AG20443 (cell line): ENCODE results near the gene CYP11A1.
"Not testable (repeated sequence)": the region's sequence is repeated elsewhere in the genome, so short reads cannot be mapped to it uniquely, and the experiment has no call there.

Experiments
- DNase-seq: peaks from one replicate; pipeline ENCODE4 v3.0.0; 2012; ENCODE audit warnings: low spot score, mixed read lengths

Gene CYP11A1

DNA sequence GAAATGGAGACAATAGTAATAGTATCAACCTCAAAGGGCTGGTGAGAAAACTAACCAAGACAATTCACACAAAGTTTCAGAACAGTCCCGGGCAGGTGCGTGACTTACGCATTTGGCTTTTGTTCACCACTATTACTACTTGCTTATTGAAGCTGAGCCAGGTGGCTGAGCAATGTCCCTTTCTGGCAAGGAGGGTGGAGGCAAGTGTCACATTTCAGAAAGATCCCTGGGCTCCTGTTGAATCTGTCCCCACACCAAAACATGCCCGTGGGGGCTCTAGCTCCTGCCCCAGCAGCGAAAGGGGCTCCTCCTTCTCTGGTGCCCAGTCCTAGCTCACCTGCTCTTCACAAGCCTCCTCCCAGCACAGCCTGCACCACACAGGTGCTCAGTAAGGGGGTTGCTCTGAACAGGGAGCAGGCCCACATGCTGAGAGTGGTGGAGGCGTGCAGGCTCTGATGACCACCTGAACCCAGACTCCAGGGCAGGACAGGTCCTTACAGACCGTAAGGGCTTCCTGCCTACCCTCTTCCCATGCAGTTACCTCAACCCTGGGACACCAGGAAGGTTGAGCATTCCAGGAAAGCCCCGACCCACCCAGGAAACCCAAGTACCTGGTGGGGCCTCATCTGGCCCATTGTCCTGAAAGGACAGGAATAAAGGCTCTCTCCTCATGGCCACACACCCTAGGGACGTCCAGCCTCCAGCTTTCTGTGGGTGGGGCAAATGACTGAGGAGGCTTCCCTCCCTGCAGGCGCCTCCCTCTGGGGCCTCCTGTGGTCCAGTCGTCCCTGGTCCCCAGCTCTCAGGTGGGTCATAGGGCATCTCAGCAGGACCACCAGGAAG is 33.7 kb upstream of the CYP11A1 start:
- DNase-seq, result no peak

DNA sequence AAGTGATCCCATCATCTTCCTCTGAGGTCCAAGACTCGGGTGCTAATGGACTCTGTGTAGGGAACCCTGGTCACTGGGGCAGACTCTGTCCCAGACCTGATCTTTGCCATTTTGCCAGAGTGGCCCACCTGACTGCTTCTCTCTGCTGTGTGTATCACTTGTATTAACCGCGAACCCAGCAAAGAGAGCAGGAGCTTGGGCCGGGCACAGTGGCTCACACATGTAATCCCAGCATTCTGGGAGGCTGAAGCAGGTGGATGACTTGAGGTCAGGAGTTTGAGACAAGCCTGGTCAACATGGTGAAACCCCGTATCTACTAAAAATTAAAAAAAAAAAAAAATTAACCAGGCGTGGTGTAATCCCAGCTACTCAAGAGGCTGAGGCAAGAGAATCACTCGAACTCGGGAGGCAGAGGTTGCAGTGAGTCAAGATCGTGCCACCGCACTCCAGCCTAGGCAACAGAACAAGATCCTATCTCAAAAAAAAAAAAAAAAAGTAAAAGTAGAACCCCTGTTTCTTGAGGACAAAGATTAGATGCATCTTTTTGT is 32.9 kb upstream of the CYP11A1 start:
- DNase-seq, result no peak

DNA sequence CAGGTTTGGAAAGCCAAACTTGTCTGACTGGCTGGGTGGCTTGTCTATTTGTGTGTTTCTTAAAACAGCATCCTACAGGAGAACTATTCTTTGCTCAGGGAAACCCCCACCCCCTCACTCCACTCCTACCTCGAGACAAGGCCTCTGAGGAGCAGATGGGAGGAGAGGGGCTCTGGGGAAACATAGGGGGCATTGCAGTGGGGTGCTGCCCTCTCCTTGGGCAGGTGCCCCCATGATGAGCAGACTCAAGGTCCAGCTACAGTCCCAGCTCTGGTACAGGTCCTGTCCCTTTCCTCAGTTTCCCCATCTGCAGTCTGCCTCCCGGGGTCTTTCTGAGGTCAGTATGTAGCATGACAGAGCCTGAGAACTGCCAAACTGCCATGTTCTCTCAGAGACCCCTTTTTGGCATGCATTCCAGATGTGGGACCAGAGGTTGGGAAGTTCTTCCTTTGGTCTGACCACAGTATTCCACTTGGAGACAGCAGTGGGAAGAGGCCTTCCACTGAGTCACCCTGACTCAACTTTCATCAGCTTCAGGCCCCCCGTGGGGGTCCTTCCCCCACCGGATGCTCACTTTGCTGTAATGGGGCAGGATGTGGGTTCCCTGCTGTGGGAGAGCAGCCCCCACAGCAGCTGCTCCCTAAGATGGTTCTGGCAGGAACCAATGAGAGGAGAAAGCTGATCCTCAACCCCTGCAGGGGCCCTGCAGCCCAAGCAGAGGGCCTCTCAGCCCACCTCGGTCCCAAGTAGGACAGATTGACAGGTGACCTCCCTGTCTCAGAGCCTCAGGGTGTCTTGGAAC is 32.3 kb upstream of the CYP11A1 start:
- peak; percentile 33 for DNase-seq

DNA sequence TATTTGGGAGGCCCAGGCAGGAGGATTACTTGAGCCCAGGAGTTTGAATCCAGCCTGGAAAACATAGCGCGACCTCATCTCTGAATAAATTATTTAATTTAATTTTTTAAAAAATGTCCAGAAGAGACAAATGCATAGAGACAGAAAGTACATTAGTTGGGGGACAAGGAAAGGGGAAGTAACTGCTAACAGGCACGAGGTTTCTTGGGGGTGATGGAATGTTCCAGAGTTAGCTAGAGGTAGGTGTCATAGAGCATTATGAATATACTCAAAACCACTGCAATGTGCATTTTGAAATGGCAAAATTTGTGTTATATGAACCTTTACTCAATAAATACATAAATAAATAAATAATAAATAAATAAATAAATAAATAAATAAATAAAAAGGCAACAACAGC is 31.7 kb upstream of the CYP11A1 start:
- DNase-seq, result no peak

DNA sequence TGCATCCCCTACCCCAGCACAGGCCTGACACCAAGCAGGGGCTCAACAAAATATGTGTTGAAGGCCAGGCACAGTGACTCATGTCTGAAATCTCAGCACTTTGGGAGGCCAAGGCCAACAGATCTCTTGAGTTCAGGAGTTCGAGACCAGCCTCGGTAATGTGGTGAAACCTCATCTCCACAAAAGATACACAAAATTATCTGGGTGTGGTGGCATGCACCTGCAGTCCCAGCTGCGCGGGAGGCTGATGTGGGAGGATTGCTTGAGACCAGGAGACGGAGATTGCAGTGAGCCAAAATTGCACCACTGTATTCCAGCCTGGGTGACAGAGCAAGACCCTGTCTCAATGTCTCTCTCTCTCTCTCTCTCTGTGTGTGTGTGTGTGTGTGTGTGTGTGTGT is 30.7 kb upstream of the CYP11A1 start:
- no peak for DNase-seq

DNA sequence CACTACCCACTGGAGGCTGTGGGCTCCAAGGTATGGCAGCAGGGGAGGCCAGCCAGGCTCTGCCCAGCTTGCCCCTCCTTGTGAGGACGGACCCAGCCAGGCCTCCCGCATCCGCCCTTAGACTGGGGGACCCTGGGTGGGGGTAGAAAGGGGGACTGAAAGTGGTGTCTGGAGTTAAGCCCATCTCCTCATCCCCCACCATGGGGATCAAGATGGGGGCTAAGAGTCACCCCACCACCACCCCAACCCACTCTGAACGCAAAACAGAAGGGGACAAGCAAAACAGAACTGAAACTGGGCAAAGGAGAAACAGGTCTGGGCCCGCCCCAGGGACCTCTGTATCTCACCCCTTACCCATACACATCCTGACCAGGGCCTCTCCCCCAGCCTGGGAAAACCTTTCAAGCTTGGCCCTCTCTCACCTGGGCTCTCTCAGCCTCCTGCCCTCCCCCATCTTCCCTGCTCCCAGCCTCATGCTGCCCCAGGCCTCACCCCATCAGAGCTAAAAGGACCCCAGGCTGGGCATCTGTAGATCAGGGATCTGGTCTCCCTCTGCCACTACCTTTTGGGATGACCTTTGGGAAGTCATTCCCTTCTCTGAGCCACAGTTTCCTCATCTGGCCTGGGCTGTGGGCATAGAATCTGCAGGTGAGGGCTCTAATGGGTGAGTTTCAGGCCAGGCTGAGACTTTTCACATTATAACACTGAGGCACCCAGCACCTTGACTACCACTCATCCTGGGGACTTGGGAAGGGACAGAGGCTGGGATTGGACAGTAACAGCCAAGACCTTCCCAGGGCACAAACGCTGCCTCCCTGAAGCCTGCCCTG is 30.0 kb upstream of the CYP11A1 start:
- DNase-seq, result no peak

DNA sequence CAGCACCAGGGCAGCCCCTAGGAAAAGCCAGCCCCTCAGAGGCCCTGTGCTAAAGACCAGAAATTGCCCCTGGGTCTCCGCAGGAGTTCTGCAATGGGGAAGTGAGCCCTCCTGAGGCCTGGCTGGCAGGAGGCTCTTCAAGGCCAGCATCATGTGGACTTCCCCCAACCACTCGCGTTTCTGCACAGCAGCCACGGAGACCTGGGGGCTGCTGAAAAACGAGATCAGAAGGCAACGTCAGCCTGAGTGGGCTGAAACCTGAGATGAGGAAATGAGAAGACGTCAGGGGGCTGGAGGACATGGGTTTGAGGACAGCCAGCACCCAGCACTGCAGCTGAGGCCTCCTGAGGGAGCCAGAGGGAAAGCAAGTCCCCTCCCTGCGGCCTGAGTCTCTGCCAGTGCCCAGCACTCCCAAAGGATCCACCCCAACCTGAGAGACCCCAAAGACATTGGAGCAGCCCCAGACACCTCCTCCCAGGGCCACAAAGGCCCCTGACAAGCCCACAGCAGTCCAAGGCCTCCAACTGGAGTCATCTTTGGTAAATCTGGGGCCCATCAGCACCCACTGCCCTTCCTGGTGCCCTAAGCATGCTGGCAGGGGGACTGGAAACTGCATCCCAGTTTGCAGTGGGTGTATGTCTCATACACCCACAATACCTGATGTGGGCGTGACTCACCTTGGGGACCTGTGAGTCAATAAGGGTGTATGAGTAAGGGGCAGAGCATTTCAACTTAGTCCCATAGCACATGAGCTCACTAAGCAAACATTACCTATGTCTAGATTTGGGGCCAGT is 29.2 kb upstream of the CYP11A1 start:
- no peak for DNase-seq

DNA sequence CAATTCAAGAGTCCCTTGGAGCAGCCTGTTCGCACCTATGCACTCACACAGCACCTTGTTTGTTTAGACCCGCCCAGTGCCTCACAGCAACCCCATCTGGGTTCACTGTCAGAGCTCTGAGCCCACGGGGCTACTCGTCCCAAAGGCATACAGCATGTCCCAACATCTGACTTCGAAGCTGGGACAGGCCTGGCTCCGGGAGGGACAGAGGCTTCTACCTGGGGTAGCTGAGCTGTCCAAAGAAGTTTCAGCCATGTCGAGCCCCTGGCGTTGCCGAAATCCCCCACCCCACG is 28.6 kb upstream of the CYP11A1 start:
- no peak for DNase-seq

DNA sequence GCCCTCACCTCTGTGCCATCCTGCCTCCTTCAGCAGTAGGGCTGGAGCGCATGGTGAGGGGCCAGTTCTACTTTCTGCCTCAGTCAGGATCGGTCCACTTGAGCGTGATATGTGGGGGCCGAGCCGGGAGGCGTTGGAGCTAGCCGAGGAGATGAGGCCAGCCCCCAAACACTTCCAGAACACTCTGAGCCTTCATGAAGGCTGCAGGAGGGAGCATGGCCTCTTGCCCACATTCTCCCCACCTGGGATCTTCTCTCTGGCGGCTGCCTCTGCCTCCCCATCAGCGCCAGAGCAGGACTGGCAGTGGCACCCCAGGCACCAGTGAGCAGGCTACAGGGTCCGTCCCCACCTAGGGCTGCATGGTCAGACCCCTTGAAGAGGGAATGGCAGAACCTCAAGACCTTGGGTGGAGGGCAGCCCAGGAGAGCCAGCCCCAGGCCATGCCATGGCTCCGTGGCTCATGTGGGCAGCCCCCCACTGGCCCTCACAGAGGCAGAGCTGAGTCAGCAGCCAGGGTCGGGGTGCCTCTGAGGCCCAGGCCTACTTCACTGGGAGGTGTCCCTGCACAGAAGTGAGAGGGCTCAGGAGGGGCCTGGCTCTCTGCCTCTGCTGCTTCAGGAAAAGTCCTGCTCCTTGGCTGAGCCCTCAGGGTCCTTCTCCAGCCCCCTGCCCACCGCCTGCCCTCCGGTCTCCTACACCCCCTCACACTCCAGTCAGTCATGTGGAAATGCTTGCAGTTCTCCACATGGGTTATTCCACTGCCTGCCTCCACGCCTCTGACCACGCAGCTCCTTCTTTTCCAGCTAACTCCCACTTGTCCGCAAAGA is 28.1 kb upstream of the CYP11A1 start:
- DNase-seq, result no peak

DNA sequence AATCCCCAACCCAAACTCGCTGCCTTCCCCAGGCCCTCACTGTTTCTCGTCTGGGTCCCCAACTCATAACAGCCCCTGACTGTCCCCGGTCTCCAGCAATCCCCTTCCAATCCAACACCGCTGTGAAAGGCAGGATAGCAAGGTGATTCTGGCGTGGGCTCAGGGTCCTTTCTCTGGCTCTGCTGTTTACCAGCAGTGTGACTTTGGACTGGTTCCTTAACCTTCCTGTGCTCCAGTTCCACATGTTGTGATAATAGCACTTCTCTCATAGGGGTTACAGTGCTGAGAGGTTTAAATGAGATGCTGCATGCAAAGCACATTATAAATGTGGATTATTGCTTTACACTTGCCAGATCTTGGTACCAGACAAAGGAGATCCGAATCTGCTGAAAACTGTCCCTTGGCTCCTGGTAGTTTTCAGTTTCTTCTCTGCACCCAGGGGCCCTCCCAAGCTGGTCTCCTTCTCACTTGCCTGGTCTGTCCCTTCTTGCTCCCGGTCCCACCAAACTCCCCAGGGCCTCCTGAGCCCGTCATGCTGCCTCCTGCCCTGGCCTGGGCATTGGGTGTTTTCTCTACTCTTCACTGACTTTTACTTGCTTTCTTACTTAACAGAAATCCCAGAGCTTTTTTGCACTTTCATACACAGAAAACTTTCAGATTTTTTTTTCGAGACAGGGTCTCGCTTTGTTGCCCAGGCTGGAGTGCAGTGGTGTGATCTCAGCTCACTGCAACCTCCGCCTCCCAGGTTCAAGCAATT is 26.8 kb upstream of the CYP11A1 start:
- DNase-seq, result no peak

DNA sequence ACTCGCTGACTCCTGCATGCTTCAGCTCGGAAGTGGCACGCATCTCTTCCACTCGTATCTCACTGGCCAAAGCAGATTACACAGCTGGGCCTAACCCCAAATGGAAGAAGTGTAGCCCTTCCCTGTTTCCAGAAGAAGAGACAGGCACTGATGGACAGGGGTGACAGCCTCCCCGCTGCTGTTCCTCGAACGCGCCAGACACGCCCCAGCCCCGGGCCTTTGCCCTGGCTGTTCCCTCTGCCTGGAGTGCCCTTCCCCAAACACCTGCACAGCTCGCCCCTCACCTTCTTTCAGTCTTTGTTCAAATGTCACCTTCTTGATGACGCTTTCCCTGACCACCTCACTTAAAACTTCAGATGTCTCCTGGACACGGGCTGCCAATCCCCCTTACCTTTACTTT is 26.0 kb upstream of the CYP11A1 start:
- DNase-seq, result no peak

DNA sequence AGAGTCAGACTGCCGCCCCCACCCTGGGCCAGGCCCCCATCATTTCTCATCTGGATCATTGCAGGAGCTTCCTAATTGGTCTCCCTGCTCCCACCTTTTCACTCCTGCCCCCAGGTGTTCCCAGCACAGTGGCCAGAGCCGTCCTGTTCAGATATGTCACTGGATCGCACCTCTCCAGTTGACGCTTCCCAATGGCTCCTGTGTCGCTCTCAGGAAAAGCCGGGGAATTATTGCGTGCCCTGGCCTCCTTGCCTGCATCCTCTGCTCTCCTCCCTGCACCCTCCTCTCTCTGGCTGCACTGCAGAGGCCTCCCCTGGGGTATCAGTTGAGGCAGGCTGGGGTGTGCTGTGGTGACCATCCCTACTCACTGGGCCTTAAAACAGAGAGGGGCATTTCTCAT is 25.5 kb upstream of the CYP11A1 start:
- no peak for DNase-seq

DNA sequence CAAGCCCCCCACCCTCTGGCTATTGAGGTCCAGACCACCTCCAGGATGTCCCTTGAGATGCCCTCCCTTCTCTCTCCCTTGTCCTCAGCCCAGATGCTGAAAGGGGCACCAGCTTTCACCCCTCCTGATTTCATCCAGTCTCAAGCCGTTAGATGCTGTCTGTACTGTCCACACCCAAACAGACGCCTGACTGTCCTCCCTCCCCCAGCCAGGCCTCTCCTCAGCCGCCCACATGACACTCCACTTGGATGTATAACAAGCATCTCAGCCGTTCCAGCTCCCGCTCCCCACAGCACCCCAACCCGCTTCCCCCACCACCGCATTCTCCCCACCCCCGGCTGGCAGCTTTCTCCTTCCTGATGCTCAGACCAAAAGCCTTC is 25.0 kb upstream of the CYP11A1 start:
- DNase-seq, result peak; percentile 82

DNA sequence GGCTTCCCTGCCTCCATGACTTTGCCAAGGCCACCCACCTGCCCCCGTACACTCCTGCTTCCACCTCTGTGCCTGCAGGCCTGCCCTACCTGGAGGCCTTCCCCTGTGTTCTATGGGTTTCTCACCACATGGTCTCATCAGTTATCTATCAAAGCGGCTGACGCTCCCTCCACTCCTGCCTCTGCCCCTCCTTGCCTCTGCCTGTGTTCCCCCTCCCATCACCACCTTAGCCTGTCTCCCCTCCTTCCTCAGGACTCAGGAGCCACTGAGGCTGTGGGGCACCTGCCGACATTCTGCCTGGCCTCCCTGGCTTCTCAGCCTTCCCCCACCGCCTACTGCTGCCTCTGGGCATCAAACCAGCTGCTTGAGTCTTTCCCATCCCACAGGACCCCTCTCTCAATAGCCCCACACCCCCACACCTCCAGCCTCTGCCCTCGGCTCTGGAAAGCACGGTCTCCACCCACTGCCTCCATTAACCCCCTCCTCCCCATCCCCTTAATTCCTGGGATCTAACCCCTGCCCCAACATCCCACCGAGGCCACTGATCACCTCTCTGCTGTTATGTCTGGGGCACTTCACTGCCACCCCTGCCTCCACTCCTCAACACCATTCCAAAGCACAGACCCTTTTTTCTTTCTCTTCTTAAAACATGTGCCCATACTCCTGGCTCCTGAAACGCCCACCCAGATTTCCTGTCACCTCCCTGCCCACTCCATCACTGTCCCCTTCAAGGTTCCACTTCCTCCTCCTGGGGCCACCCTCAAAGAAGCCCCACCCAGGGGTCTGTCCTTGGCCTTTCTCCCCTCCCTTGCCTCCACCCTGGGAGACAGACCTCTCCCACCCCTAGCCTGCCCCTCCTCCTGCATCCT is 24.4 kb upstream of the CYP11A1 start:
- DNase-seq, result no peak

DNA sequence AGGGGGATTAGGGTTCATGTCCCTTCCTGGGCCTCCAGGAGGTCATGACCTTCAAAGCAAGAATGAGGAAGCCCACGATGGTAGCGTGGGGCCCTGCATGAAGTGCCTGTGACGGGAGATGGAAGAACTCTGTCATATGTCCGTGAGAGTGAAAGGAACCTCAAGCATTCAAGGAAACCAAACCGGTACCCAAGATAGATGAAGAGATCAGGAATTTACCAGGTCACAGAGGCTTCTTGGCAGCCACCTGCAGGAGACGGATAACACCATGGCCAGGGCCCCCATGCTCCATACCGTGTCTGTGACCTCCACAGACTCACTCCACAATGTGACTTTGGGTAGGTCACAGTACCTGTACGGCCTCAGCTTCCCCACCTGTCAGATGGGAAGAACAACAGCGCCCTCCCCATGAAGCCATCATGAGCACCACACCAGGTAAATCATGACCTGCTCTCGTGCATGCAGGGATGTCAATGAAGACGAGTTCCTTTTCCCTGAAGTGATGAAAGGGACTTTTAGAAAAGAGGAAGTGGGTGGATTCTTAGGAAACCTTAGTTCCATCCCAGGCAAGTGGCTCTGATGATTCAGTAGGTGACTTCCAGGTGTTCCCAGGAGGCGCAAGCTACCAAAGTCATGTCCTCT is 23.3 kb upstream of the CYP11A1 start:
- no peak for DNase-seq

DNA sequence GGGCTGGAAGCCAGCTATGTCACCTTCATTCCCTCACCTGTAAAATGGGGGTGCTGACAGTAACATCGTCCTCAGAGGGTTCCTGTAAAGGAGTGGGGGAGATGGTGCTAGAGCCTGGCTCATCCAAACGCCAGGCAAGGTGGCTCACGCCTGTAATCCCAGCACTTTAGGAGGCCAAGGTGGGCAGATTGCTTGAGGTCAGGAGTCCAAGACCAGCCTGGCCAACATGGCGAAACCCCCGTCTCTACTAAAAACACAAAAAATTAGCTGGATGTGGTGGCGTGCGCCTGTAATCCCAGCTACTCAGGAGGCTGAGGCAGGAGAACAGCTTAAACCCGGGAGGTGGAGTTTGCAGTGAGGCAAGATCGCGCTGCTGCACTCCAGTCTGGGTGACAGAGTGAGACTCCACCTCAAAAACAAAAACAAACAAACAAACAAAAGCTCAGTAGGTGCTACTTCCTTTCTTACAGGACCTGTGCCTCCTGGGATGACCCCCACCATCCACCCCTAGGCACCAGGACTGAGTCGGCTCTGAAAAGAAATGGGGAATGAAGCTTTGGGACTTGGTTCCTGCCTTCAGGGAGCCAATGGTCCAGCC is 22.7 kb upstream of the CYP11A1 start:
- DNase-seq, result not testable (repeated sequence)

DNA sequence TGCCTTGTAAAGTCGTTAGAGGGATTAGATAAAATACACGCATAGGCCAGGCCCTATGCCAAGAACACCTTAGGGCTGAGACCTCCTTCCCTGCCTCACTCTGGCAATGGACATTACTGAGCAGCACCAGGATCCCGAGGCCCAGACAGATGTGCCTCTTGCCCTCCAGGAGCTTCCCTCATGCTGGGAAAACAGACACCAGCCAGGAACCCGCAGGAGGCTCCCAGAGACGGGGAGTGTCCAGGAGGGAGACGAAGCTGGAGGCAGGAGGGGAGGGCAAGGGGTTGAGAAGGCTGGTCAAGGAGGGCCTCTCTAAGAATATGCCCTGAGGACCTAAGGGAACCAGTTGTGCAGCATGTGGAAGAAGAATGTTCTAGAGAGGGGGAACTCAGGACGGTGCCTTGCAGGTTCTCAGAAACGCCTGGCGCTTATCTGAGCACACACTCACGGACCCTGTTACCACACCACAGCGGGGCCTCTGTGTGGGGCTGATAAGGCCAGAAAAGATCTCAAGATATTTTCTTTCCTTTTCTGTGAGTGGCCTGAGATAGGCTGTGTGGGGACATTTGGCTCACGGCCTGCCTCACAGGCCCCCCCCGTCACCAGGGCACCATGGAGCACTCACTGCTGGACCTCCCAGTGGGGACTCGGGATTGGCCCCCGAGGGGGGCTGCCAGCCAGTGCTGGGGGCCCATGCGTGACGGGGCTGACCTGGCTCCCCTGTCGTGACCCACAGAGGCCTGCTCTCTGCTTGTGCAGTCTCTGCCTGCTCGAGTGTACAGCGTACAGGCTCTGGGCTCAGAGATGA is 22.0 kb upstream of the CYP11A1 start:
- no peak for DNase-seq
